Embryonic facial prominence (tissue), 1 donor: ENCODE results near the gene SMIM45.

ENCODE experiments used
- DNase-seq: peaks from one replicate; pipeline ENCODE4 v3.0.0-alpha.2; 2016; ENCODE audit errors: extremely low spot score

The SMIM45 gene

DNA sequence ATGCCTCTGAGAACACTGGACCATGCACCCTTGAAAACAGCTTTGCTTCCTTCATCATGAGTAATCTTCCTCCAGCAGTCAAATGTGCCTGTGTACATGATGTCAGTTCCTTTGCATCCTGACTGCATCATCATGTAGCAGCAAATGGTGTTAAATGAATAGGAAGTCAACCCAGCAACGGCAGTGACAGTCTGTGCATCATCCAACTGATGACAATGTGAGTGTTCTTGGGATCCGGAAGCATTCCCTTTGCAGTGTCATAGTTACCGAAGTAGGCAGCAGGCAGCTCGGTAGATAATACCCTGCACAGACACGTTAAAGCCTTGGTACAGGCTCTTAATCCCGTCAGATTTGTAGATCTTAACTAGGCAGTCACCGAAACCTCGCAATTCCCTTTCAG lies 49.2 kb downstream of the SMIM45 start:
- DNase-seq, result no peak

DNA sequence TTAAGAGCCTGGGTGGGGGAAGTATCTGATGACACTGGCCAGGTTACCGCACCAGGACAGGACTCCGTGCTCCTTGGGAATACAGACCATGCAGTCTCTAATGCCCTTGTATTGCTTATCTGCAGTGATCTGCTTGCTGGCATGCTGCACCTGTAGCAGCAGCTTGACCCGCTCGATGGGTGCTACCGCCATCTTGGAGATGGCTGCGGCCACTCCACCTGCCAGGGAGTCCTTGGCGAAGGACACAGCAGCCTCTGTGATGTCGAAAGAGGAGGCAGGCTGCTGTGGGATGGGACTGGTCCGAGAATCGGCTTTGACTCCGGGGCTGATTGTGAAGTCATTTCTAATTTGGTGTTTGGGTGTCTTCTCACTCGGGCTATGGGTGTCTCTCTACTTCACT lies 49.8 kb downstream of the SMIM45 start:
- DNase-seq, result no peak

DNA sequence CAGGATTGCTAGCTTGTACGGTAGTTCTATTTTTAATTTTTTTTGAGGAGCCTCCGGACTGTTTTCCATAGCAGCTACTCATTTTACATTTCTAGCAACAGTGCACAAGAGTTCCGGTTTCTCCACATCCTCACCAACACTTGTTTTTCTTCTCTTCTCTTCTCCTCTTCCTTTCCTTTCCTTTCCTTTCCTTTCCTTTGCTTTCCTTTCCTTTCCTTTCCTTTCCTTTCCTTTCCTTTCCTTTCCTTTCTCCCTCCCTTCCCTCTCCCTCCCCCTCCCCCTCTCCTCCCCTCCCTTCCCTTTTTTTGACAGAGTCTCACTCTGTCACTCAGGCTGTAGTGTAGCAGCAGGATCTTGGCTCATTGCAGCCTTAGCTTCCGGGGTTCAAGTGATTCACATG lies 56.0 kb downstream of the SMIM45 start:
- no peak for DNase-seq
